Fibroblast of the aortic adventitia (primary cell): ENCODE measurements around the gene ST7. TPM values are rescaled to one million over a fixed set of nuclear protein-coding genes. Genes with fewer than 3 reads are reported as not detected.

Experiments used
- DNase-seq: peaks from one replicate; pipeline ENCODE4 v3.0.0-alpha.2; 2010; ENCODE audit warnings: low read depth
- H3K4me3 ChIP-seq: 2 replicates; pipeline ENCODE4 v1.5.1; 2011; ENCODE audit warnings: low read depth, mild to moderate bottlenecking, control low read depth, low read length, moderate library complexity
- CTCF ChIP-seq: IDR thresholded peaks from 2 replicates; pipeline ENCODE4 v1.5.1; 2011; ENCODE audit warnings: mild to moderate bottlenecking, low read length, control low read depth, inconsistent platforms; ENCODE audit not compliant: insufficient read depth
- total RNA-seq: library from RNA; depleted of rRNA; stranded (reverse); fragments of >200 nt; gene quantifications from 2 replicates; pipeline ENCODE4 v1.2.3, GENCODE V29; 2012; ENCODE audit warnings: low replicate concordance

ST7 gene
- total RNA-seq, 1 donor = 22.7 TPM

DNA sequence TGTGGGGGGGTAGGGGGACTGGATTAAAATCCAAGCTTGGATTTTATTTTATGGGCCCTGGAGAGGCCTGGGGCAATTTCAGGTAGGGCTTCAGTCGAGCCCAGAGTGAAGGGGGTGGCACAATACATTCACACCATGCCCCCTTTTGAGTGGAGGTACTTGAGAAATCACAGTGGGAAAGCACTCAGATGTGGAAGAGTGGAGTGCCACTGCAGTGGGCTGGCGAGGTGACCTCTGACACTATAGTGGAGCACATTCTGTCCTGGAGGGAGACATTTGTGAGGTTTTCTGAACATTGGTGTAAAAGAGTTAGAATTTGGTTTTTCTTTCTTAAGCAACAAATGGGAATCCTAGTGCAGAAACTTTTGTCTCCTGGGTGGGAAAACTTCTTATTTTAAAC lies 226.4 kb downstream of the ST7 start:
- no peak for TF ChIP-seq CTCF
- DNase-seq = no peak
- H3K4me3 ChIP-seq = no peak overlapping the region

DNA sequence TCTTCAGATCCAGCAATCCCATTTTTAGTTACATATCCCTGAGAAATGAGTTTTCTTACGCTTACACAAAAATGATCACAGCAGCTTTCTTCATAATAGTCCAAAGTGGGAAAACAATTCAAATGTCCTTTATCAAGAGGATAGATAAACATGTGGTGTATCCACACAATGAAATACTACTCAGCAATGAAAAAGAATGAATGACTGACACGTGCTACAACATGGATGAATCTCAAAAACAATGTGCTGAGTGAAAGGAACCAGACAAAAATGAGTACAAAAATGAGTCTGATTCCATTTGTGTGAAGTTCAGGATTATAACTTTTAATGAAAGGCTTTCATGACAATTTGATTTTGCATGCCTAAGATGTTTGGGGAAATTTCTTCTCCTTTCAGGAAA lies 230.4 kb downstream of the ST7 start:
- no peak for DNase-seq
- no peak overlapping the region for H3K4me3 ChIP-seq
- no peak for TF ChIP-seq CTCF

DNA sequence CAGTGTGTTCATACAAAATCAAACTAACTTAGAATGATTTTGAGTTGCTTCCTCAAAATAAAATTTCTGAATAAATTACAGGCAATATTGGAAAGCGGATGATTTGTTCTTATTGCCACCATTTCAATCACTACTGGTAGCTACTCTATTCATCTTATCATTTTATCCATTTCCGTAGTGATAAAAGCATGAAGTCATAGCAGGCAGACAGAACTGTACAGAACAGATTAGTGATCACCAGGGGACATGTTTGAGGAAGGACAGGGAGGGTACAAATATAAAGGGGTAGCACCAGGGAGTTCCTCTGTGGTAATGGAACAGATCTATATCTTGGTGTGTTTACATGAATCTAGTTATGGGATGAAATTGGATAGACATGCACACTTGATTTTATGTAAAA lies 231.1 kb downstream of the ST7 start:
- no peak overlapping the region for H3K4me3 ChIP-seq
- DNase-seq = no peak
- TF ChIP-seq CTCF = no peak

- no peak for DNase-seq
- no peak for TF ChIP-seq CTCF
- no peak overlapping the region for H3K4me3 ChIP-seq
Measured at GRCh38 chr7:117185124-117185523, 231.8 kb downstream of the ST7 start.

GRCh38 chr7:117186218-117187010 lies 233.1 kb downstream of the ST7 start:
- no peak for TF ChIP-seq CTCF
- no peak overlapping the region for H3K4me3 ChIP-seq
- peak; percentile 66 for DNase-seq

- DNase-seq = no peak
- no peak overlapping the region for H3K4me3 ChIP-seq
- TF ChIP-seq CTCF = no peak
Measured at GRCh38 chr7:117188376-117188775, 235.1 kb downstream of the ST7 start.
